Femur (tissue), 1 donor: ENCODE data around the gene BCAS3.

Experiments used
- DNase-seq: peaks from one replicate; pipeline ENCODE4 v3.0.0-alpha.2; 2017

The BCAS3 gene

DNA sequence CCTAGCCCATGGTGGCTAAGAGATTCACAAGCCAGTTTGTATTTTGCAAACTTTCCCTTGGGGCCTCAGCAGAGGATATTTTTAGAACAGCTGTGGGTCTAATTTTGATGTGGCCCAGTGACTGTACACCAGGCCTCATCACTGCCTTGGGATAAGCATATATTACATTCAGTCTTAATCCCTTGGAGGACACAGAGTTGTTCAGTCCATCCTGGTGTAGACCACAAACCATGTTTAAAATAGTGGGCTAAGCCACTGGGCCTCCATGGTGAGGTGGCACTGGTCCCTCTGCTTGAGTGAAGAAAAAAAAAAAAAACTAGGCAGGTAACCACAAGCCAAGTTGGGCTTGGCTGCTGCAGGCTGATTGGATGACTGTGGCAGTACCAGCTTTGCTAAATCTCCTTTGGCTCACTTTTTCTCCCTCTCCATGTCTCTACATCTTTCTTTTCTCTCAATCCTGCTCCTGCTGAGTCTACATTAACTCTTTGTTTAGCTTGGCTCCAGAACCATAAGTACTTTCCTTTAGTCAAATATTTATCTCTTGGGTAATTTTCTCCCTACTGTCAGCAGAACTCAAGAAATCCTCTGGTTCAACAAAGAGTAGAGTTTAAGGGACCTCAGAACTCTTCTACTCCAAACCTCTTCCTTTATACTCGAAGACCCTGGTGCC, 602.0 kb downstream of the BCAS3 start:
- peak; percentile 65 for DNase-seq

DNA sequence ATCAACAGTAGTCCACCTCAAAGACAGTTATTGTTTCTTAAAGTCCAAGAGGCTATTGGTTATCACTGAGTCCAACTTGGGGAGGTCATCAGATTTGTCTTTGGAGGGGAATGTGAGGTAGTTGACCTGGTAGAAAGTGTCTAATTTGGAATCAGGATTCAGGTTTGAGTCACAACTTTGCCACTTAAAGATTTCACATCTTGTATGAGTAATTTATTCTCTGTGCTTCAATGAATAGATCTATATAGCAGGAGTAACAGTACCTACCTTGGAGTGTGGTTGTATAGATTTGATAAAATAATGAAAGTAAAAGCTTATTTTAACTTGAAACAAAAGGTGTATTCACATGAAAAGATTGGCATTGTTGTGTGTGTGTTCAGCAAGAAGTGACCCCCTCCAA, 602.7 kb downstream of the BCAS3 start:
- DNase-seq: no peak

- no peak for DNase-seq
These were observed 603.2 kb downstream of the BCAS3 start for GRCh38 chr17:61280851-61281250.

DNA sequence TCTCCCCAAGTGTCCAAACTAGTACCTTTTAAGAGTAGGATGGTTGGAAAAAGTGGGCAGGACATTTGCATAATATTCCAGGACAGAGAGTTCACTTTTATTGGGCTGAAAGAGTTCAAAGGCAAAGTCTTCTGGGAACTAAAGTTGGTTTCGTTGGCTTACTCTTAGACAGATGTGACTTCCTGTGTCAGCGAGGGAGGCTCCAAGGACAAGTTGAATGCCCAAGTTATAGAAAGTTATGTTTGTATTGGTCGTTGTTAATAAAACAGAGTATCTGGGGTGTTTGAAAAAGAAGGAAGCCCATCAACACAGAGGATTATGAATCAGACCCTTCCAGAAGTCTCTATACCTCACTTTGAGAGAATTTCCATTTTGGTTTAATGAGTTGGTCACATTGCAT, 604.7 kb downstream of the BCAS3 start:
- no peak for DNase-seq

- no peak for DNase-seq
These were observed 605.4 kb downstream of the BCAS3 start for GRCh38 chr17:61283043-61283442.

DNA sequence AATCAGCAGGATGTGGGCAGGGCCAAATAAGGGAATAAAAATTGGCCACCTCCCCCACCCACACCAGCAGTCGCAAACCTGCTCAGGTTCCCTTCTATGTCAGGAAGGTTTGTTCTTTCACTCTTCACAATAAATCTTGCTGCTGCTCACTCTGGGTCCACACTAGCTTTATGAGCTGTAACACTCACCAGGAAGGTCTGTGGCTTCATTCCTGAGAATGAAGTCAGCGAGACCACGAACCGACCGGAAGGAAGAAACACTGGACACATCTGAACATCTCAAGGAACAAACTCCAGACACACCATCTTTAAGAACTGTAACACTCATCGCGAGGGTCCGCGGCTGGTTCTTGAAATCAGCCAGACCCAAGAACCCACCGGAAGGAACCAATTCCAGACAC, 606.5 kb downstream of the BCAS3 start:
- no peak for DNase-seq

DNA sequence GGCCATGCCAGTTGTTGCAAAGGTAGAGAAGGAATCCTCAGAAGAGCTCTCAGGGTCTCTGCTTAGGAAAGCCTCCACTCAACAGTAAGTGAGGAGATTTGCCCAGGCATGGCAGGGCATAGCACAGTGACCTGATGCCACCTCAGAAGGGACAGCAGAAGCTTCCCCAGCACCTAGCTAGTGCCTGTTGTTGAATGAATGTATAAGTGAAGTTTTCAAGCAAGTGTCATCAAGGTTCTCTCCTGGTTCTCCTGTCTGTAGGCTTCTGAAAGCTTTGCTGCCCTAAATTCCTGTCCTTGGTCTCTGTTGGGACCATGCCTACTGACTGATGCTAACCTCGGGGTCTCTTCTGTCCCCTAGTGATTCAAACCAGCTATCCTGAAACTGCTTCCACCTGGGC, 607.1 kb downstream of the BCAS3 start:
- no peak for DNase-seq

- DNase-seq: no peak
These were observed 608.1 kb downstream of the BCAS3 start for GRCh38 chr17:61285526-61286320.

- DNase-seq: no peak
These were observed 608.8 kb downstream of the BCAS3 start for GRCh38 chr17:61286449-61286848.

DNA sequence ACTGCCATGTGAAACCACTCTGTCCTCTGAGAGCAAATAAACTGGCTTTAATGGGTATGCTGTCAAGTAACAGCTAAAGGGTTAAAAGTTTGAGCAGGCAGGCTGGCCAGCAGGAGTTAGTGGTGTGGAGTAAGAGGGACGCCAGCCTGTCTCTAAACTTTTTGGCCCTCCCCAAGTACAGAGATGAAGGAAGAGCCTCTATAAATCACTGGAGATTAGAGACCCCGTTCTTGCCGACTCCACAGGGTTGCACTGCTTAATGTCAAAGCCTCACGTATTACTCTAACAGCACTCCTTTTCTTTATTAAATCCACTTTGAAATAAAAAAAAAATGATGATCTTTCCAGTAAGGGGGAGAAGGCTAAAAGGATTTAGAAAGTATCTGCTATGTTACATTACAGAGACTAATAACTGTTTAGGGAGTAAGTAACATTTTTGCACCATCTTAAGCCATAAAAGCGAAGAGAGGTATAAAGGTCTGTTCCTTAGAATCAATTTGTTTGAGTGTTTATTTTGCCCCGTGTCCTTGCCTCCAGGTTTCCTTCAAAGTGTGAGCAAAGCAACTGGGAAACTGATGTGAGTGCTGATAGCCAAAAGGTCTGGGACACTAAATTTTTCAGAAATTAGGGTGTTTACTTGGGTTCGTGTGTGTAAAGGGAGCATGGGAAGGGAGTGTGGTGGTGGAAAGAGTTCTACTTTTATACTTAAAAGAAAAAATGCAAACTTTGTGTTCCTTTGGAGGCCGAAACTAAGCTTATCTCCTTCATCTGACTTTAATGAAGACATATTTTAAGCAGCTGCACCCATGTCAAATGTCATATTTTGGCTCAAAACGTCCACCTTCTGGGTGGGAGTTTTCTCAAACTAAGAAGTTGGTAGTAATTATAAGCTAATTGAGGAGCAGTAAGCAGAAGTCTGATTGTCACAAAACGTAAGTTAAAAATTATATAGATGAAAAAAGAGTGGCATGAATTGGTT, 612.0 kb downstream of the BCAS3 start:
- DNase-seq: no peak

- no peak for DNase-seq
These were observed 614.0 kb downstream of the BCAS3 start for GRCh38 chr17:61291451-61292285.

DNA sequence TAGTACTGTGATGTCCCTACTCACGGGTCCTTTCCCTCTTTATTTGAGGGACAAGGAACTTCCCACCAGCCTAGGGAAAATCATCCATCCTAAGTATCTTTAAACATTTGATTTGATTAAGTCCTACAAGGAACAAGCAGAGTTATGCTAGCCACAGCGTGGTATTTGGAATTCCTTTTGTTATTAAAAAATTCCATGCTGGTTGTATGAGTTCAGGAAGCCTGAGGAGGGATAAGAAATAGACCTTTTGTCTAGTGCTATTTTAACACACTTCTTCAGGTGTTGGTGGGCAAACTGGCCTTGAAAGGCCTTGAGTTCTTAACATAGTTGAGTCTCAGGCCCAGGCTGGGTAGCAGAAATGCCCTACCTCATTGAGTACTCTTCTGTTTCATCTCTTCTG, 616.6 kb downstream of the BCAS3 start:
- DNase-seq: no peak

DNA sequence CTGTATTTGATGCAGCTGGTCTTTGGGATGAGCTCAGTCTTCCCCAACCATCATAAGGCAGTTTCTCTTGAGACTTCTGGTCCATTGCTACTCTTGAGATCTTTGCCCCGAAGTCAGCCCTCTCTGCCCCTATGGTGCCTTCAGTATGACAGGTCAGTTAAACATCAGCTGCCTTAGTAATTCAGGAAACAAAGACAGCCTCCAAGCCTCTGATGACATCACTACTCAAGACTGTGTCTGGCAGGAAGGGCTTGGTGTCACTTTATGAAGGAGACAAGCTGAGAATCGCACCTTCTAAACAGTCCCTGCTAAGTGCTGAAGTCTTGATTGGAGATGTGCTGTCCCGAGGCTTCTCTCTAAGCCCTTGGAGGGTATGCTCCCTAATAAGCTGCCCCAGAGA, 617.1 kb downstream of the BCAS3 start:
- no peak for DNase-seq

DNA sequence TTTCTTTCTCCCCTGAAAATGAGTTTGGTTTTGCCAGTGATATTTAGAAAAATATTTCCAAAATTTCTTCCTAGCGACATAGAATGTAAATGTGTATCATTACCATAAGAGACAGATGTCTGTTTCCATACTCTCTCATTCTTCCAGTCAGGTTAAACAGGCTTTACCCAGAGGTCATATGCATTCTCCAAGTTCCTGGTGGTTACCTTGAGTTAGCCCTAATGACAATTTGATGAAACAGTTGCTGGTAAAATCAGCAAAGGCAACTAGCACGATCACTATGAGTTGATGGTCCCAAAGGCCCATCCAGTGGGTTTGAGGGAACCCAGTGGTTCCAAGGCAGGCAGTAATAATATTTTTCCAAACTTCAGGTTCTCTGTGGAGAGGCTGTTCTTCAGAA, 618.4 kb downstream of the BCAS3 start:
- no peak for DNase-seq

DNA sequence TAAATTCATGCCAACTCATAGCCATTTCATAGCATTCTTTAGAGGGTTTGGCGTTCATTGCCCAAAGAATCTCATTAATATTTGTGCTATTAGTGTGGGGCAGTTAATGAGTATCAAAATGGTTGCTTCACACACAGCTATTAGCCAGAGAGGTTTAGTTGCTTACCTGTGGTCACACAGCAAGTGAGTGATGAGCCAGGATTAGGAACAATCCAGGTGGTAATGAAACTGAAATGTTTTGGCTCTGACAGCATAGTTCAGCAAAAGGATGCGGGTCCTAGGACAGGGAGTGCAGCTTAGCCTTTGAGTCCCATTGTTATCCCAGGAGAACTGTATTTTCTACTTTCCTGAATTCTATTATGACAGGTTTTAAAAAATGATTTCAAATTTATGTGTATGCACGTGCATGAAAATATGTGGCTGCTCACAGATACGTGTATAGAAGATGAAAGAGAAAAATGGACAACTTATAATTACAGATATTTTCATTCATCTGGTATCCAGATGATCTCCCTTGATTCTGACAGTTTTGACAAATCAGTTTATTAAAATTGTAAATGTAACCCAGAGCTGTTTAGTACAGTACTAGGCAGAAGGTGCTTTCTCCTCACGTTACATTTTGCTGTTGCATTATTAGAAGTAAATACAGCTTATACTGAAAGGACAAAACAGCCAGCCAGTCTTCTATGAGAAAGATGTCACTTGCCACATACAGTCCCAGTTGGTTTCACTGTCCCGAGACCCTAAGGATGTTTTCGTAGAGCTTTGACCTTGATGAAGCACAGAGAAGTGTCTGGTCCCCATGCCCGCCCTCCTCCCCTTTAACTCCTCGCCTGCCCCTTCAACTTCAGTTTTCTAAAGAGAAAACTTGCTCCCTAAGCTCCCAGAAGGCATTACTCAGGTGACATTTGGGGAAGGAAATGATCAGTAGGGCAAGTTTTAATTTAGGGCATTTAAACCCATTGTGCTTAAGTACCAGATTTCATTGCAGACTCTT, 622.2 kb downstream of the BCAS3 start:
- DNase-seq: no peak

- no peak for DNase-seq
These were observed 625.5 kb downstream of the BCAS3 start for GRCh38 chr17:61302953-61303816.

DNA sequence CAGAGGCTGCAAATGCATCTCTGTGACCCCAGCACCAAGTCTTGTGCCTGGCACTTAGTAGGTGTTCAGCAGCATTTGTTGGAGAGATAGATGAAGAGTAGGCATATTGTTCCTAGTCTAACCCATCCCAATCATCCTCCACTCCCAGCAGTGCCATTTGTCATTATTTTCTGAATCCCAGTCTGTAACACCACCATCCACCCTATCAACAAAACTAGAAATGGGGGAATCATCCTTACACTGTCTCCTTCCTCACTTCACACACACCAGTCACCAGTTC, 626.1 kb downstream of the BCAS3 start:
- DNase-seq: no peak

- no peak for DNase-seq
These were observed 627.4 kb downstream of the BCAS3 start for GRCh38 chr17:61305024-61305423.

DNA sequence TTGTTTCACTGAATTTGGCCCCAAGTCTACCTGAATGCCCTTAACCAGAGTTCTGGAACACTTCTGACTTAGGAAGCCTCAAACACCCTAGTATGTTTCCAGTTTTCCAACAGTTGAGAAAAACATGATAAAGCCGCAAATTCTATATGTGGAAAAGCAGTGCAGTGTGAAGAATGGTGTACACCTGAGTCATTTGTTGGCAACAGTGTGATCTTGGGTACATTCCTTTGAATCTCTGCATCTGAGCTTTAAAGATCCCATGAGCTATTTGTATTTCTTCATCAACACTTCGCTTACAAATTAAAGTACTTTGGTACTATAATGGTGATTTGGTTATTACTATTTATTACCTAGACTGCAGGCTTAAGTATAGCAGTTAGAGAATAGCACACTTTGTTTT, 628.4 kb downstream of the BCAS3 start:
- DNase-seq: no peak
